ENCODE results near the gene PTEN.
"Not testable (repeated sequence)": the region's sequence is repeated elsewhere in the genome, so short reads cannot be mapped to it uniquely, and the experiment has no call there.

Gene PTEN

DNA sequence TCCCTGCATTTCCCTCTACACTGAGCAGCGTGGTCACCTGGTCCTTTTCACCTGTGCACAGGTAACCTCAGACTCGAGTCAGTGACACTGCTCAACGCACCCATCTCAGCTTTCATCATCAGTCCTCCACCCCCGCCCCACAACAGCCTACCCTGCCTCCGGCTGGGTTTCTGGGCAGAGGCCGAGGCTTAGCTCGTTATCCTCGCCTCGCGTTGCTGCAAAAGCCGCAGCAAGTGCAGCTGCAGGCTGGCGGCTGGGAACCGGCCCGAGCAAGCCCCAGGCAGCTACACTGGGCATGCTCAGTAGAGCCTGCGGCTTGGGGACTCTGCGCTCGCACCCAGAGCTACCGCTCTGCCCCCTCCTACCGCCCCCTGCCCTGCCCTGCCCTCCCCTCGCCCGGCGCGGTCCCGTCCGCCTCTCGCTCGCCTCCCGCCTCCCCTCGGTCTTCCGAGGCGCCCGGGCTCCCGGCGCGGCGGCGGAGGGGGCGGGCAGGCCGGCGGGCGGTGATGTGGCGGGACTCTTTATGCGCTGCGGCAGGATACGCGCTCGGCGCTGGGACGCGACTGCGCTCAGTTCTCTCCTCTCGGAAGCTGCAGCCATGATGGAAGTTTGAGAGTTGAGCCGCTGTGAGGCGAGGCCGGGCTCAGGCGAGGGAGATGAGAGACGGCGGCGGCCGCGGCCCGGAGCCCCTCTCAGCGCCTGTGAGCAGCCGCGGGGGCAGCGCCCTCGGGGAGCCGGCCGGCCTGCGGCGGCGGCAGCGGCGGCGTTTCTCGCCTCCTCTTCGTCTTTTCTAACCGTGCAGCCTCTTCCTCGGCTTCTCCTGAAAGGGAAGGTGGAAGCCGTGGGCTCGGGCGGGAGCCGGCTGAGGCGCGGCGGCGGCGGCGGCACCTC is at the start of gene PTEN, which contains the start of gene KLLN:
Gene PTEN, plus strand, starts transcription at position 573 of the 891 bp plus-strand sequence. CDS start 845 bp downstream, outside the sequence.
Gene KLLN, minus strand, starts transcription at position 481 of the 891 bp plus-strand sequence. CDS start 1,046 bp downstream, outside the sequence.
- peak; percentile 67 for DNase-seq (ENCODE audit: low read depth)

GRCh38 chr10:87816163-87816897 is 47.1 kb upstream of the PTEN start:
- no peak for DNase-seq (ENCODE audit: low read depth)

- DNase-seq (ENCODE audit: low read depth) = no peak
Measured at GRCh38 chr10:87816898-87817608, 46.4 kb upstream of the PTEN start.

GRCh38 chr10:87817609-87818504 is 45.6 kb upstream of the PTEN start, which contains the start of gene ATAD1:
ATAD1 (minus strand) TSS chr10:87818226; CDS start chr10:87814599, 3,627 bp downstream.
- DNase-seq (ENCODE audit: low read depth) = peak; percentile 77

- peak; percentile 51 for DNase-seq (ENCODE audit: low read depth)
Measured at GRCh38 chr10:87818505-87819288, 44.7 kb upstream of the PTEN start.

- DNase-seq (ENCODE audit: low read depth) = no peak
Measured at GRCh38 chr10:87819289-87819585, 44.2 kb upstream of the PTEN start.

- DNase-seq (ENCODE audit: low read depth) = no peak
Measured at GRCh38 chr10:87826653-87827052, 36.8 kb upstream of the PTEN start.

GRCh38 chr10:87827681-87828080 is 35.7 kb upstream of the PTEN start:
- no peak for DNase-seq (ENCODE audit: low read depth)

- DNase-seq (ENCODE audit: low read depth) = not testable (repeated sequence)
Measured at GRCh38 chr10:87829051-87829450, 34.4 kb upstream of the PTEN start.

- no peak for DNase-seq (ENCODE audit: low read depth)
Measured at GRCh38 chr10:87829986-87830729, 33.3 kb upstream of the PTEN start.

DNA sequence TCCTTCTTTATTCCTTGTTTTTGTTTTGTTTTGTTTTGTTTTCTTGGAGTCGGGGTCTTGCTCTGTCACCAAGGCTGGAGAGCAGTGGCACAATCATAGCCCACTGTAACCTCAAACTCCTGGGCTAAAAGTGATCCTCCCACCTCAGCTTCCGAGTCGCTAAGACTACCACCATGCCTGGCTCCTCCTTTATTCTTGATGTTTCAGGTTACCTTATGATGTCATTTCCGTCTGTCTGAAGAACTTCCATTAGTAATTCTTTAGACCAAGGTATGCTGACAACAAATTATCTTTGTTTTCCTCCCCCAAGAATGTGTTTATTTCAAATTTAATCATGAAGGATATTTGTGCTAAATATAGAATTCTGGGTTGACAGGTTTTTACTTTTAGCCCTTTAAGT is 27.3 kb upstream of the PTEN start:
- DNase-seq (ENCODE audit: low read depth) = no peak

GRCh38 chr10:87837445-87837844 is 26.0 kb upstream of the PTEN start:
- DNase-seq (ENCODE audit: low read depth) = no peak

DNA sequence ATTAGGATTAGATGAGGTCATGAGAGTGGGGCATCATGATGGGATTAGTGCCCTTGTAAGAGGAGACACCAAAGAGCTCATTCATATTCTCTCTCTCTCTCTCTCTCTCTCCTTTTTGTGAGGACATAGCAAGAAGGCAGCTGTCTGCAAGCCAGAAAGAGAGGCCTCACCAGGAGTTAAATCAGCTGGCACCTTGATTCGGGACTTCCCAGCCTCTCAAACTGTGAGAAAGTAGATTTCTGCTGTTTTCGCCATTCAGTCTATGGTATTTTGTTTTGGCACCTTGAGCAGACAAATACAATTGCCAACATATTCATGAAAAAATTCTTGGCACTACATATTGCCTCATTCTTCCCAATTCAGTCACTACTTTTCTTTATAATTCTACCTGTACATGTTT is 24.8 kb upstream of the PTEN start:
- DNase-seq (ENCODE audit: low read depth) = no peak

DNA sequence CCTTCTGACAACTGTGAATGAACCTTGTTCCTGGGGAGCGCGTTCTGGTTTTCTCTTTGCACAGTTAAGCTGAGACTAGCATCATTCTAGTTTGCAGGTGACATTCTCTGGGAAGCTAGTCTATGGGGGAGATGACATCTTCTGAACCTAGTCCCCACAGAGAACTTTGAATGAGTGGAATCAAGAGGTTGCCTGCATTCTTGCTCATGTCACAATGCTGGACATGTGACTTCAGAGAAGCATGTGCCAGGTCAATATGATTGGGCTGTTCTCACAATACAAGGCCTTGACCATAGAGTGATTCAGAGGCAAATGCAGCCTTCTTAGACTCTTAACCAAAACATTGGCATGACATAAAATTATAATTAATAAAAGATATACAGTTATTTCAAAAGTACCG is 22.2 kb upstream of the PTEN start:
- no peak for DNase-seq (ENCODE audit: low read depth)

DNA sequence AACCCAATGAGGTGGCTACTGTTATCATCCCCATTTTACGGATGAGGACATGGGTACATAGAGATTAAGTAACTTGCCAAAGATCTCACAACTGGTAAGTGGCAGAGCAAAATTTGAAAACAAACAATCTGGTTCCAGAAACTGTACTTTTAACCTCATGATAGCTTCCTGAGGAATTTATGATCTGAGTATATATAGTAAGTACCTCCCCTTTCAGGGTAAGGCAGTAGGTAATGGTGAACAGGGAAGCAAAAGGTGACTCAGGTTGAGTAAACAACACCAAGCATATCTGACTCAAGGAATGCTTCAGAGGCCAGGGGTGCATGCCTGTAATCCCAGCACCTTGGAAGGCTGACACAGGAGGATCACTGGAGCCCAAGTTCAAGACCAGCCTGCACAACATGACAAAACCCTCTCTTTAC is 21.2 kb upstream of the PTEN start:
- no peak for DNase-seq (ENCODE audit: low read depth)

- no peak for DNase-seq (ENCODE audit: low read depth)
Measured at GRCh38 chr10:87842776-87843497, 20.5 kb upstream of the PTEN start.

DNA sequence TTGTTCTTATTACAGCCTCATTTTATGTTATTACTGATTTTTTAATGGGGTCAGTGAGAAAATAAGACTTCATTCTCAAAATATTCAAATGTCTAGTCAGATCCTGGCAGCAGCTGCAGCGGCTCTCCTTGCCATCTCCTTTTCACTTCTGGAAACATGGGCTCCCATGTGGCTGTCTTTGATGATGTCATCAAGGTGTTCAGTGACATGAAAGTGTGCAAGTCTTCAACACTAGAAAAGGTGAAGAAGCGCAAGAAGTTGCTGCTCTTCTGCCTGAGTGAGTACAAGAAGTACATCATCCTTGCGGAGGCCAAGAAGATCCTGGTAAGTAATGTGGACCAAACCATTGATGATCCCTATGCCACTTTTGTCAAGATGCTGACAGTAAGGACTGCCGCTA is 19.7 kb upstream of the PTEN start:
- DNase-seq (ENCODE audit: low read depth) = no peak

DNA sequence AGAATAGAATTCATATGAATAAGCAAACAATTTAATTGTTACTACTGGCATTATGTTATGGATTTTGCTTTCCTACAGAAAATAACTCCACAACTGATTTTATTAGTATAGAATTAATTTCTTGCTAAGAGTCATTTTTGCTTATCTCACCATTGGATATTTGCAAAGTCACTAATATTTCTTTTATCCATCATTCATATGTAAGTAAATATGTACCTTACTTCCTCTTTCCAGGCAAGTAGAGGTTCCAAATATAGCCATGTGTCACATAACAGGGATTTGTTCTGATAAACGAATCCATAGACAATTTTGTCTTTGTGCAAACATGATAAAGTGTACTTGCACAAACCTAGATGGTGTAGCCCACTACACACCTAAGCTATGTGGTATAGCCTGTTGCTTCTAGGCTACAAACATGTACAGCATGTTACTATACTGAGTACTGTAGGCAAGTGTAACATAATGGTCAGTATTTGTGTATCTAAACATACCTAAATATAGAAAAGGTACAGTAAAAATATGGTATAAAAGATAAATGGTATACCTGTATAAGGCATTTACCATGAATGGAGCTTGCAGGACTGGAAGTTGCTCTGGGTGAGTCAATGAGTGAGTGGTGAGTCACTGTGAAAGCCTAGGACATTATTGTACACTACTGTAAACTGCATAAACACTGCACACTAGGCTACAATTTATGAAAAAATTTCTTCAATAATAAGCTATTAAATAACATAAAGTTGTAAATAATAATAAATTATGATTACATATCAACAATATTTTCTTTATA is 18.4 kb upstream of the PTEN start:
- DNase-seq (ENCODE audit: low read depth) = no peak
